Uterus (tissue), 4 donors: ENCODE measurements around the gene CCDC68. TPM values are rescaled to one million over a fixed set of nuclear protein-coding genes. Genes with fewer than 3 reads are reported as not detected.

Experiments
- DNase-seq, 2 donors: peaks; one replicate each; pipeline ENCODE4 v3.0.0-alpha.2; 2019 to 2020
- H3K27ac ChIP-seq, 2 donors: fragments of 200-600 bp; sonication (generic); 1 replicate in 1 of 2; 2 replicates in 1 of 2; pipeline ENCODE4 v1.5.1; 2016 to 2018
- H3K27me3 ChIP-seq, 2 donors: fragments of 200-600 bp; sonication (generic); one replicate each; pipeline ENCODE4 v1.5.1; 2018 to 2019; ENCODE audit warnings: control low read depth in 1 of 2
- H3K36me3 ChIP-seq, 2 donors: fragments of 200-600 bp; sonication (generic); one replicate each; pipeline ENCODE4 v1.5.1; 2019; ENCODE audit warnings: control low read depth in 1 of 2
- H3K4me1 ChIP-seq, 2 donors: fragments of 200-600 bp; sonication (generic); one replicate each; pipeline ENCODE4 v1.5.1; 2018 to 2019; ENCODE audit warnings: control low read depth in 1 of 2
- H3K4me3 ChIP-seq, 2 donors: fragments of 200-600 bp; sonication (generic); 1 replicate in 1 of 2; 2 replicates in 1 of 2; pipeline ENCODE4 v1.5.1; 2018 to 2019; ENCODE audit warnings: mild to moderate bottlenecking in 1 of 2
- H3K9me3 ChIP-seq, 2 donors: fragments of 200-600 bp; sonication (generic); one replicate each; pipeline ENCODE4 v1.5.1; 2019; ENCODE audit warnings: control low read depth in 1 of 2
- CTCF ChIP-seq, 4 experiments: fragments of 200-600 bp in 2 of 4; fragments of 450-650 bp in 2 of 4; sonication (generic) in 2 of 4; IDR thresholded peaks; one replicate each; pipeline ENCODE4 v1.5.1; 2016 to 2019; ENCODE audit warnings: antibody characterized with exemption in 4 of 4, mild to moderate bottlenecking in 2 of 4, moderate library complexity in 1 of 4
- POLR2A ChIP-seq, 2 donors: fragments of 450-650 bp; IDR thresholded peaks; one replicate each; pipeline ENCODE4 v1.6.1; 2016; ENCODE audit warnings: antibody characterized with exemption in 2 of 2, mild to moderate bottlenecking in 1 of 2, moderate library complexity in 1 of 2
- intact Hi-C: fragments of 100-400 bp; cut with DNase I; formaldehyde crosslinking; loops from one replicate; pipeline ENCODE4 v1.15.1; 2023; ENCODE audit warnings: low total_unique reads
- total RNA-seq, 4 donors: library from RNA; depleted of rRNA in 3 of 4; stranded (reverse); fragments of >200 nt in 3 of 4; gene quantifications; one replicate each; pipeline versions ENCODE4 v1.1.0 to v1.2.4, GENCODE V29; 2014 to 2023
- donor health status: DM: yes; HTN: yes; CAD: no.

The CCDC68 gene
- total RNA-seq, 4 donors from 2014 or later = 6.9 to 26.3 (median 17.1) TPM

- H3K27ac ChIP-seq = no peak overlapping the region
- no peaks in the 10 kb centered on the region for H3K4me1 ChIP-seq
- TF ChIP-seq POLR2A (IDR thresholded peaks at IDR 0.05) (no peak), CTCF (IDR thresholded peaks at IDR 0.05) (no peak)
- H3K4me3 ChIP-seq = no peak overlapping the region
- no peaks in the 10 kb centered on the region for H3K9me3 ChIP-seq
- intact Hi-C loops = no loop called here
- no peaks in the 10 kb centered on the region for H3K36me3 ChIP-seq
- DNase-seq = no peak
- no peaks in the 10 kb centered on the region for H3K27me3 ChIP-seq
Measured at GRCh38 chr18:54983791-54984190, 24.5 kb upstream of the CCDC68 start.

GRCh38 chr18:54983041-54983686 is 23.9 kb upstream of the CCDC68 start:
- Histone ChIP-seq H3K36me3 (no peaks in the 10 kb centered on the region), H3K4me1 (no peaks in the 10 kb centered on the region), H3K9me3 (no peaks in the 10 kb centered on the region), H3K27me3 (no peaks in the 10 kb centered on the region), H3K27ac (no peak overlapping the region), H3K4me3 (no peak overlapping the region)
- peak; percentile 41 to 60 (median 56) for TF ChIP-seq CTCF (IDR thresholded peaks at IDR 0.05)
- TF ChIP-seq POLR2A (IDR thresholded peaks at IDR 0.05) = no peak
- intact Hi-C loops = no loop called here
- no peak for DNase-seq

GRCh38 chr18:54981076-54981475 is 21.8 kb upstream of the CCDC68 start:
- H3K4me3 ChIP-seq = no peak overlapping the region
- DNase-seq = no peak
- no peak overlapping the region for H3K27ac ChIP-seq
- no peaks in the 10 kb centered on the region for H3K4me1 ChIP-seq
- H3K27me3 ChIP-seq = no peaks in the 10 kb centered on the region
- TF ChIP-seq POLR2A (IDR thresholded peaks at IDR 0.05) (no peak), CTCF (IDR thresholded peaks at IDR 0.05) (no peak)
- no peaks in the 10 kb centered on the region for H3K9me3 ChIP-seq
- no peaks in the 10 kb centered on the region for H3K36me3 ChIP-seq
- intact Hi-C loops = no loop called here

- H3K9me3 ChIP-seq = no peaks in the 10 kb centered on the region
- H3K4me1 ChIP-seq = no peaks in the 10 kb centered on the region
- no peak for DNase-seq
- H3K36me3 ChIP-seq = no peaks in the 10 kb centered on the region
- no peak overlapping the region for H3K27ac ChIP-seq
- intact Hi-C loops = no loop called here
- no peak for TF ChIP-seq POLR2A (IDR thresholded peaks at IDR 0.05)
- no peak for TF ChIP-seq CTCF (IDR thresholded peaks at IDR 0.05)
- H3K27me3 ChIP-seq = no peaks in the 10 kb centered on the region
- no peak overlapping the region for H3K4me3 ChIP-seq
Measured at GRCh38 chr18:54975598-54975997, 16.3 kb upstream of the CCDC68 start.

- Histone ChIP-seq H3K4me3 (no peak overlapping the region), H3K27ac (no peak overlapping the region), H3K27me3 (no peaks in the 10 kb centered on the region), H3K4me1 (no peaks in the 10 kb centered on the region), H3K9me3 (no peaks in the 10 kb centered on the region), H3K36me3 (no peaks in the 10 kb centered on the region)
- intact Hi-C loops = no loop called here
- TF ChIP-seq CTCF (IDR thresholded peaks at IDR 0.05) (no peak), POLR2A (IDR thresholded peaks at IDR 0.05) (no peak)
- no peak for DNase-seq
Measured at GRCh38 chr18:54973046-54973445, 13.8 kb upstream of the CCDC68 start.
